Left ventricle myocardium inferior (tissue), 1 donor: ENCODE data around the gene EYA2. TPM values are rescaled to one million over a fixed set of nuclear protein-coding genes. Genes with fewer than 3 reads are reported as not detected.

ENCODE experiments used
- DNase-seq: peaks from one replicate; pipeline ENCODE4 v3.0.0-alpha.2; 2020
- H3K27ac ChIP-seq: fragments of 200-600 bp; replicated peaks from 2 replicates; pipeline ENCODE4 v1.8.0; 2021
- H3K27me3 ChIP-seq: fragments of 200-600 bp; 2 replicates; pipeline ENCODE4 v1.8.0; 2021; ENCODE audit warnings: low read depth
- H3K36me3 ChIP-seq: fragments of 200-600 bp; 2 replicates; pipeline ENCODE4 v1.8.0; 2021
- H3K4me1 ChIP-seq: fragments of 200-600 bp; 2 replicates; pipeline ENCODE4 v1.8.0; 2021
- H3K4me3 ChIP-seq: fragments of 200-600 bp; 2 replicates; pipeline ENCODE4 v1.8.0; 2021; ENCODE audit warnings: mild to moderate bottlenecking, moderate library complexity
- H3K9me3 ChIP-seq: fragments of 200-600 bp; replicated peaks from 2 replicates; pipeline ENCODE4 v1.8.0; 2021
- intact Hi-C: fragments of 100-400 bp; cut with micrococcal nuclease; formaldehyde crosslinking; loops from one replicate; pipeline ENCODE4 v1.11.0; 2022
- total RNA-seq: library from RNA; stranded (reverse); fragmentation: NEBNext Ultra II Directional; extraction: Animal tissue kit (Norgen Biotek cat#: 25700); gene quantifications from one replicate; pipeline ENCODE4 v1.2.1, GENCODE V29; 2021
- TF ChIP-seq, protein P1 (sequence below): fragments of 200-600 bp; IDR thresholded peaks from 2 replicates; pipeline ENCODE4 v1.8.0; 2021; ENCODE audit warnings: antibody characterized with exemption, mild to moderate bottlenecking, borderline replicate concordance
- donor health status: DM: no; HTN: yes; CAD: no; lungs with severe emphysema.

The EYA2 gene
- total RNA-seq, 1 donor from 2014 or later, result 0.63 TPM

DNA sequence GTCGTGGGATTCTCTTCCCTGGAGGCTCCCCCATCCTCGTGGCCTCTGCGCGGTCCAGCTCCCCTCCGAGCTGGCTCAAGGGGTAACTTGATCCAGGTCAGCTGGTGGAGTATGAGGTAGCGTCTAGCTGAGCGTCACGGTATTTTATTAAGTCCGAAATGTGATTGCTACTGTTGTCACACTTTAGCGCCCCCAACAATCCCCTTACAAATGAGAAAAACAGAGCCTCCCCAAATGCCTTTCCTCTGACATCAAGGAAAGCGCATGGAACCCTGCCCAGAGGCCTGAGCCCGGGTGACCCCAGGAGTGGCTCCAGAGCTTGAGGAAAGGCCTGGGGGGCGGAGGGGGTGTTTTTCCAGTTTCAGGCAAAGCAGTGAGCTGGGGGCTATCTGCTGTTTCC is 269.5 kb downstream of the EYA2 start:
- no peak for DNase-seq
- TF ChIP-seq, protein P1, sequence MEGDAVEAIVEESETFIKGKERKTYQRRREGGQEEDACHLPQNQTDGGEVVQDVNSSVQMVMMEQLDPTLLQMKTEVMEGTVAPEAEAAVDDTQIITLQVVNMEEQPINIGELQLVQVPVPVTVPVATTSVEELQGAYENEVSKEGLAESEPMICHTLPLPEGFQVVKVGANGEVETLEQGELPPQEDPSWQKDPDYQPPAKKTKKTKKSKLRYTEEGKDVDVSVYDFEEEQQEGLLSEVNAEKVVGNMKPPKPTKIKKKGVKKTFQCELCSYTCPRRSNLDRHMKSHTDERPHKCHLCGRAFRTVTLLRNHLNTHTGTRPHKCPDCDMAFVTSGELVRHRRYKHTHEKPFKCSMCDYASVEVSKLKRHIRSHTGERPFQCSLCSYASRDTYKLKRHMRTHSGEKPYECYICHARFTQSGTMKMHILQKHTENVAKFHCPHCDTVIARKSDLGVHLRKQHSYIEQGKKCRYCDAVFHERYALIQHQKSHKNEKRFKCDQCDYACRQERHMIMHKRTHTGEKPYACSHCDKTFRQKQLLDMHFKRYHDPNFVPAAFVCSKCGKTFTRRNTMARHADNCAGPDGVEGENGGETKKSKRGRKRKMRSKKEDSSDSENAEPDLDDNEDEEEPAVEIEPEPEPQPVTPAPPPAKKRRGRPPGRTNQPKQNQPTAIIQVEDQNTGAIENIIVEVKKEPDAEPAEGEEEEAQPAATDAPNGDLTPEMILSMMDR, result no peak
- intact Hi-C loops, result no loop called here
- Histone ChIP-seq H3K27me3 (peaks cover 28% of the 10 kb centered on the region), H3K4me3 (no peak overlapping the region), H3K9me3 (no peaks in the 10 kb centered on the region), H3K4me1 (no peaks in the 10 kb centered on the region), H3K27ac (no peak overlapping the region), H3K36me3 (no peaks in the 10 kb centered on the region)

DNA sequence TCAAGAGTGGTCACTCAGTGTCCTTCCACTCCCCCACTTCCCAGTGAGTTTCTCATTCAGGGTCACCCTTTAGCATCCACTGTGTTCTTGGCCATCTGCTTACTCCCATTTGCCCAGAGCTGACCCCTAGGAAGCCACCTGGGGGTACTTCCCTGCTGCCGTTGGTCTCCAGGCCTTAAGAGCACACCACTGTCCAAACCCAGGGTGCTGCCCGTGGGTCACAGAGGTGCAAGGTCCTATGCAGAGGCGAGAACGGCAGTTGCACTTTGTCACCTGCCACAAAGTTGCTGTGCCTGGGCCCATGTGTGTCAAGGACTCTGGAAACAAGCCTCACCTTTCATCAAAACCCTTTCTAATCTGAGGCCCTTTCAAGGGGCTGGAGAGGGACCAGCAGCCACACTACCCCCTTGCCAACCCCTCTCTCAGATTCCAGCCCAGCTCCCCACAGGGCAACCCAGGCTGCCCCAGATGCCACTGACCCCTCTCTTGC is 270.8 kb downstream of the EYA2 start:
- Histone ChIP-seq H3K36me3 (no peaks in the 10 kb centered on the region), H3K27me3 (peaks cover 34% of the 10 kb centered on the region), H3K9me3 (no peaks in the 10 kb centered on the region), H3K4me1 (no peaks in the 10 kb centered on the region), H3K4me3 (no peak overlapping the region), H3K27ac (no peak overlapping the region)
- no peak for DNase-seq
- intact Hi-C loops, result no loop called here
- TF ChIP-seq, protein P1, result no peak

DNA sequence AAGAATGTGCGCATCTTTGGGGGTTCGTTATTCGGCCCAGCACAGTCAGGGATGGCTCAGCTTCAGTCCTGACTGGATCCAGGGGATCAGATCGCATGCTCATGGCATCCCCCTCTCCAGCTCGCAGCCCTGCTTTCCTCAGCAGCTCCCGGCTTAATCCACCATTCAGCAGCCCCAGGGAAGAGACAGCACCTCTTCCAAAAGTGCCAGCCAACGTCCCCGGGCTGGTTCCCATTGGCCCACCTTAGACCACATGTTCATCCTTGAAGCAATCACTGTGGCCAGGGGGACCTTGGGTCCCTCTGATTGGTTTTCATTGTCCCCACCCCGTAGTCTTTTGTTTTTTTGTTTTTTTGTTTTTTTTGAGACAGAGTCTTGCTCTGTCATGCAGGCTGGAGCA is 273.2 kb downstream of the EYA2 start:
- DNase-seq, result no peak
- TF ChIP-seq, protein P1, result no peak
- Histone ChIP-seq H3K27me3 (peaks cover 58% of the 10 kb centered on the region), H3K36me3 (no peaks in the 10 kb centered on the region), H3K4me1 (no peaks in the 10 kb centered on the region), H3K4me3 (no peak overlapping the region), H3K27ac (no peak overlapping the region), H3K9me3 (no peaks in the 10 kb centered on the region)
- intact Hi-C loops, result no loop called here

DNA sequence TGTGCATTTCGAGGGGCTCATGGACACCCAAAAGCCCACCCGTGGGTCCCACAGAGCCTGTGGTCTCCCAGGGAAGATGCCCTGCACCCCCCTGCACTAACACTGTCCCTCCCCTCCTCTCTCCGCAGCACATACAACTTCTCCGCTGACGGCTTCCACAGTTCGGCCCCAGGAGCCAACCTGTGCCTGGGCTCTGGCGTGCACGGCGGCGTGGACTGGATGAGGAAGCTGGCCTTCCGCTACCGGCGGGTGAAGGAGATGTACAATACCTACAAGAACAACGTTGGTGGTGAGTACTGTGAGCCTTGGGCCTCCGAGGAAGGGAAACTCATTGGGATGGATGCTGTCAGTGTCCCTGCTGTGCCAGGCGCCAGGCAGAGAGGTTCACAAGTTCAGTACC is 277.9 kb downstream of the EYA2 start:
- Histone ChIP-seq H3K27me3 (peaks cover 84% of the 10 kb centered on the region), H3K36me3 (no peaks in the 10 kb centered on the region), H3K4me1 (no peaks in the 10 kb centered on the region), H3K4me3 (no peak overlapping the region), H3K9me3 (no peaks in the 10 kb centered on the region), H3K27ac (no peak overlapping the region)
- intact Hi-C loops, result no loop called here
- TF ChIP-seq, protein P1, result no peak
- no peak for DNase-seq

DNA sequence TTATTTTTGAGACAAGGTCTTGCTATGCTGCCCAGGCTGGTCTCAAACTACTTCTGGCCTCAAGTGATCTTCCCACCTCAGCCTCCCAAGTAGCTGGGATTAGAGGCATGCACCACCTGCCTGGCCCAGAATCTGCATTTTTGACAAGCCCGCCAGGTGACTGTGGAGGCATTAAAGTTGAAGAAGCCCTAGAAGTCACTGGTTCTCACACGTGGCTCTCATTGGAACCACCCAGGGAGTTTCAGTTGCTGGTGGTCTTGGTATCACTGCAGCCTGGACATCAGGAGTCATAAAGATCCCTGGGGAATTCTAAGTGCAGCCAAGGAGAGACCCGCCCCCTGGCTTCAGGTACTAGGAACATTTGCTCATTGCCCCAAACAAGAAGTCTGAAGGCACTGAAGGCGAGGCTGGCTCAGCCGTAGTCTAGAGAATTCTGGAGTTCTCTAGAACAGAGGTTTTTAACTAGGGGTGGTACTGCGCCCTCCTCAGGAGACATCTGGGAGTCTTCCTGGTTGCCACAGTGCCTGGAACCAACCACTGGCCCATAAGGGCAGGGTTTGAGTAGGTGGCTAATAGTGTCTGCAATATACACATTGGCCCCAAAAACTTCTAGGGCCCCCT is 279.1 kb downstream of the EYA2 start:
- H3K9me3 ChIP-seq, result no peaks in the 10 kb centered on the region
- TF ChIP-seq, protein P1, result no peak
- H3K36me3 ChIP-seq, result no peaks in the 10 kb centered on the region
- no peak for DNase-seq
- no peak overlapping the region for H3K4me3 ChIP-seq
- intact Hi-C loops, result no loop called here
- no peaks in the 10 kb centered on the region for H3K4me1 ChIP-seq
- no peak overlapping the region for H3K27ac ChIP-seq
- H3K27me3 ChIP-seq, result peaks cover 73% of the 10 kb centered on the region
